Measurements from ENCODE around the gene TMEM255B. TPM values are rescaled to one million over a fixed set of nuclear protein-coding genes. Genes with fewer than 3 reads are reported as not detected.

The TMEM255B gene
- total and polyA plus RNA-seq, 2 donors (not counting 3 experiments of a cell fraction or from before 2014, with no cell fraction given): 105 to 121 TPM

- Histone ChIP-seq H3K4me1 (ENCODE audit: control insufficient read depth, extremely low read depth, insufficient read depth, low read length) (peaks cover 13% of the 10 kb centered on the region), H2AFZ (ENCODE audit: low read depth, low read length) (no peak overlapping the region), H3K27me3 (ENCODE audit: control insufficient read depth in 2 of 2, insufficient read depth in 2 of 2, low read length in 2 of 2) (no peaks in the 10 kb centered on the region), H4K20me1 (replicated peaks; ENCODE audit: control insufficient read depth, extremely low read depth, insufficient read depth, low read length) (no peaks in the 10 kb centered on the region), H3K79me2 (ENCODE audit: control insufficient read depth, insufficient read depth, low read length) (no peaks in the 10 kb centered on the region), H3K4me3 (replicated peaks in 1 of 3; ENCODE audit: insufficient read depth in 1 of 3, low read depth in 1 of 3, low read length in 3 of 3) (no peak overlapping the region), H3K9me3 (replicated peaks; ENCODE audit: control insufficient read depth, insufficient read depth, low read length) (no peaks in the 10 kb centered on the region), H3K36me3 (ENCODE audit: control insufficient read depth in 2 of 2, extremely low read depth in 1 of 2, insufficient read depth in 2 of 2, low read length in 2 of 2) (peaks cover 0 to 9% of the 10 kb centered on the region in 2 experiments), H3K9ac (replicated peaks; ENCODE audit: extremely low read depth, insufficient read depth, low read length) (no peak overlapping the region), H3K4me2 (ENCODE audit: insufficient read depth, low read length) (no peak overlapping the region), H3K27ac (ENCODE audit: insufficient read depth, low read depth, low read length) (no peak overlapping the region), H3K9me1 (replicated peaks; ENCODE audit: control insufficient read depth, extremely low read depth, insufficient read depth, low read length) (no peaks in the 10 kb centered on the region)
- ChIA-PET POLR2A (no interaction called here), CTCF (interaction anchor here (1.1 to 1.3 kb wide), 2 partner anchors 36 to 64 kb away, joined by 3 to 4 read pairs; no protein-coding TSS in a partner anchor)
- dilution Hi-C loops (cut with MboI; ENCODE audit: extremely low pct_ligation_motif_present, low sequenced_read_pairs) (no loop called here), intact Hi-C loops (cut with micrococcal nuclease) (no loop called here)
- BruUV-seq (replicated peaks): no TSS peak
- TF ChIP-seq POLR2A (IDR thresholded peaks at IDR 0.05; ENCODE audit: low read depth, low read length): no peak
- TF ChIP-seq CTCF (IDR thresholded peaks at IDR 0.05; ENCODE audit: extremely low read depth in 1 of 2, insufficient read depth in 1 of 2, low read depth in 1 of 2, low read length in 2 of 2): no peak
- no peak for TF ChIP-seq JUN (IDR thresholded peaks at IDR 0.05; ENCODE audit: borderline replicate concordance, insufficient read depth, insufficient read length, low read depth)
- TF ChIP-seq GATA2 (IDR thresholded peaks at IDR 0.05; ENCODE audit: insufficient read depth, insufficient read length, low read depth, low read length): no peak
- TF ChIP-seq EZH2 (IDR thresholded peaks at IDR 0.05; ENCODE audit: borderline replicate concordance, low read depth, low read length, severe bottlenecking): no peak
- no peak for TF ChIP-seq POLR2AphosphoS5 (IDR thresholded peaks at IDR 0.05; ENCODE audit: insufficient read depth, low read depth, low read length)
- no peak for TF ChIP-seq MAX (IDR thresholded peaks at IDR 0.05; ENCODE audit: insufficient read depth, insufficient read length)
- TF ChIP-seq MYC (IDR thresholded peaks at IDR 0.05; ENCODE audit: low read depth, low read length): no peak
- no peak for TF ChIP-seq FOS (IDR thresholded peaks at IDR 0.05; ENCODE audit: borderline replicate concordance, insufficient read depth, low read length)
- DNase-seq (ENCODE audit: low read depth, low spot score) (no peak), FAIRE-seq (peak; percentile 8)
Measured at GRCh38 chr13:113839536-113840204, 80.6 kb downstream of the TMEM255B start.
